DOHH2 (cell line): ENCODE results near the gene CTRL.
A peak's percentile ranks its signal among the peaks of the same experiment; 100 is the strongest.

Experiments used
- H3F3A ChIP-seq: fragments of 200-600 bp; sonication (generic), shearing (Covaris generic); 2 replicates; pipeline ENCODE4 v1.6.0; 2016; ENCODE audit warnings: antibody characterized with exemption, mild to moderate bottlenecking; ENCODE audit not compliant: control insufficient read depth, insufficient read depth
- H3K27ac ChIP-seq: fragments of 200-600 bp; sonication (generic); 2 replicates; pipeline ENCODE4 v1.5.1; 2014; ENCODE audit warnings: low read depth, mild to moderate bottlenecking, low read length, moderate library complexity
- H3K27me3 ChIP-seq: fragments of 200-600 bp; sonication (generic); 2 replicates; pipeline ENCODE4 v1.6.1; 2014; ENCODE audit warnings: mild to moderate bottlenecking, low read length, mixed read lengths; ENCODE audit not compliant: control insufficient read depth
- H3K36me3 ChIP-seq: fragments of 200-600 bp; sonication (generic); 2 replicates; pipeline ENCODE4 v1.6.1; 2014; ENCODE audit warnings: mild to moderate bottlenecking, low read length, moderate library complexity, mixed read lengths; ENCODE audit not compliant: control insufficient read depth
- H3K4me1 ChIP-seq: fragments of 200-600 bp; sonication (generic); 2 replicates; pipeline ENCODE4 v1.6.1; 2014; ENCODE audit warnings: mild to moderate bottlenecking, low read length, mixed read lengths; ENCODE audit not compliant: control insufficient read depth
- H3K4me2 ChIP-seq: fragments of 200-600 bp; sonication (generic); 2 replicates; pipeline ENCODE4 v1.6.0; 2014; ENCODE audit warnings: mild to moderate bottlenecking, low read length, moderate library complexity
- H3K4me3 ChIP-seq: fragments of 200-600 bp; sonication (generic); 2 replicates; pipeline ENCODE4 v1.5.1; 2014; ENCODE audit warnings: mild to moderate bottlenecking, low read length, mixed read lengths
- H3K79me2 ChIP-seq: fragments of 200-600 bp; sonication (generic); 2 replicates; pipeline ENCODE4 v1.6.1; 2014; ENCODE audit warnings: mild to moderate bottlenecking, low read length, mixed read lengths; ENCODE audit not compliant: control insufficient read depth
- H3K9me2 ChIP-seq: fragments of 200-600 bp; sonication (generic); replicated peaks from 2 replicates; pipeline ENCODE4 v1.6.1; 2014; ENCODE audit warnings: mild to moderate bottlenecking, low read length, mixed read lengths; ENCODE audit not compliant: control insufficient read depth
- H3K9me3 ChIP-seq: fragments of 200-600 bp; sonication (generic); 2 replicates; pipeline ENCODE4 v1.6.1; 2014; ENCODE audit warnings: antibody characterized with exemption, low read length, mixed read lengths; ENCODE audit not compliant: control insufficient read depth, insufficient read depth
- H4K20me1 ChIP-seq: fragments of 200-600 bp; sonication (generic); 2 replicates; pipeline ENCODE4 v1.6.0; 2014; ENCODE audit warnings: low read depth, mild to moderate bottlenecking, antibody characterized with exemption, low read length, moderate library complexity; ENCODE audit not compliant: control insufficient read depth, insufficient read depth
- CTCF ChIP-seq: fragments of 200-600 bp; sonication (generic); IDR thresholded peaks from one replicate; pipeline ENCODE4 v1.5.1; 2014; ENCODE audit warnings: antibody characterized with exemption, mild to moderate bottlenecking, low read depth, low read length; ENCODE audit not compliant: poor library complexity, severe bottlenecking
- EZH2phosphoT487 ChIP-seq: fragments of 200-600 bp; sonication (generic); IDR thresholded peaks from 2 replicates; pipeline ENCODE4 v1.6.1; 2017; ENCODE audit warnings: borderline replicate concordance, mild to moderate bottlenecking, antibody characterized with exemption, low read length, moderate library complexity, mixed read lengths

Gene CTRL

GRCh38 chr16:67930678-67931211, 917 bp downstream of the CTRL start:
- peaks cover 21% of the 10 kb centered on the region for H3K4me1 ChIP-seq
- no peak overlapping the region for H3K4me2 ChIP-seq
- 0 out of 2 replicates have a peak, but pooled peaks cover 4% of the 10 kb centered on the region for H4K20me1 ChIP-seq
- TF ChIP-seq CTCF (no peak), EZH2phosphoT487 (no peak)
- no peaks in the 10 kb centered on the region for H3K9me3 ChIP-seq
- no peak overlapping the region for H3K27ac ChIP-seq
- H3K36me3 ChIP-seq, result peaks cover 44% of the 10 kb centered on the region
- no peaks in the 10 kb centered on the region for H3K27me3 ChIP-seq
- no peaks in the 10 kb centered on the region for H3K9me2 ChIP-seq
- H3K79me2 ChIP-seq, result peaks cover 12% of the 10 kb centered on the region
- no peak overlapping the region for H3K4me3 ChIP-seq
- H3F3A ChIP-seq, result no peaks in the 10 kb centered on the region

- Histone ChIP-seq H3F3A (no peaks in the 10 kb centered on the region), H3K4me1 (peaks cover 18% of the 10 kb centered on the region), H3K4me3 (no peak overlapping the region), H3K4me2 (no peak overlapping the region), H4K20me1 (0 out of 2 replicates have a peak, but pooled peaks cover 4% of the 10 kb centered on the region), H3K27me3 (no peaks in the 10 kb centered on the region), H3K79me2 (peaks cover 8% of the 10 kb centered on the region), H3K9me2 (no peaks in the 10 kb centered on the region), H3K36me3 (peaks cover 40% of the 10 kb centered on the region), H3K9me3 (no peaks in the 10 kb centered on the region), H3K27ac (no peak overlapping the region)
- TF ChIP-seq EZH2phosphoT487, result no peak
- no peak for TF ChIP-seq CTCF
These were observed 1.5 kb downstream of the CTRL start for GRCh38 chr16:67930191-67930590.

- H3K36me3 ChIP-seq, result peaks cover 26% of the 10 kb centered on the region
- H3K4me2 ChIP-seq, result no peak overlapping the region
- no peaks in the 10 kb centered on the region; the same call in 1 of the 2 replicates for H3K79me2 ChIP-seq
- H3K4me1 ChIP-seq, result peaks cover 10% of the 10 kb centered on the region
- 0 out of 2 replicates have a peak, but pooled peaks cover 4% of the 10 kb centered on the region for H4K20me1 ChIP-seq
- no peaks in the 10 kb centered on the region for H3K9me3 ChIP-seq
- no peaks in the 10 kb centered on the region for H3K9me2 ChIP-seq
- H3K27me3 ChIP-seq, result no peaks in the 10 kb centered on the region
- no peak for TF ChIP-seq EZH2phosphoT487
- peak; percentile 97 for TF ChIP-seq CTCF
- H3F3A ChIP-seq, result no peaks in the 10 kb centered on the region
- H3K27ac ChIP-seq, result no peak overlapping the region
- no peak overlapping the region for H3K4me3 ChIP-seq
These were observed 2.9 kb downstream of the CTRL start for GRCh38 chr16:67928561-67929364.
